ENCODE data around the gene CCDC17.

Gene CCDC17

DNA sequence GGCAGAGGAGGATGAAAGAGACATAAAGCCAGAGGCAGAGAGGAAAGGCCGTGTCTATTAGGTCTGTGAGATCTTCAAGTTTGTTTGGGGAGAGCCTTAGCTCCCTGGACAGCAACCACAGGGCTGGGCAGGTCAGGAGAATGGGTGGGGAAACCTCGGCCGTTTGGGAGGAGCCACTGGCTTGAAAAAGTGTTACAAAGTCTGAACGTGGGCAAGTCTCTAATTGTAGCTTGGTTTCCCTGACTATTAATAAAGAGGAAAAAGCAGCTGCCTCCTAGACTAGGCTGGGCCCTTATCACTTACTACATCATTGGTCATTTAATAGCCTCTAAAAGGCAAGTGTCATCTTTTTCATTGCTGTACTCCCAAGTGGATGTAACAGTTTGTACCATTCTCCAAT is at the start of gene CCDC17:
TSS of gene CCDC17 (minus strand) at position 83 of the 400 bp plus-strand sequence. CDS start 145 bp downstream, outside the sequence.
- DNase-seq = no peak

DNA sequence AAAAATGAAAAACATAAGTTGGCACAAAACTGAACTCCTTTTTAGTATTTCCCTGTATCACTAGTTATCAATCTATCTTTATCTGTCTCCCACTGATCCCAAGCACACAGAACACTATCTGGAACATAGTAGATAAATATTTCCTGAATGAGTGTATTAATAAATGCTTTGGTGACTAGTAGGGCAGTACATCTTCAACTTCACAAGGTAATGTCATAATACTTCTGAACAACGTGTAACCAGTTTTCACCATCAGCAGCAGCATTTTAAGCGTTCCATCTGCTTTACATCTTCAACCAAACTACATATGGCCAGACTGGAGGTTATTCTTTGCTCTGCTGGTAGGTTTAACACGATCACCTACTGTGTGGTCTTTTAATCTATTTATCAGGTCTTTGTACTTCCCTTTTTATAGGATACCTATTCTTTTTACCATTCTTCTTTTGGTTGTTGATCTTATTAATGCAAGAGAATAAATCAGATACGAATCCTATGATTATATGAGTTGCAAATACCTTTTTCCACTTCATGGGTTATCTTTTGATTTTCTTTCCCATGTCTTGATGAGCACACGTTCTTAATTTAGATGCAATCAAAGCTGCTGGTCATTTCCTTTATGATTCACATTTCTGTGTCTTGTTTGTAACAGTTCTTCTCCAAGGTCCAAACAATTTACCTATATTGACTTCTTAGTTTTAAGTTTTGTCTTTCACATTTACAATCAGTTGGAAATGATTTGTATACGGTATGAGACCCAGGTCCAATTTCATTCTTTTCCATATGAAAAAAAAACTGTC is 46.2 kb upstream of the CCDC17 start:
- no peak for DNase-seq

DNA sequence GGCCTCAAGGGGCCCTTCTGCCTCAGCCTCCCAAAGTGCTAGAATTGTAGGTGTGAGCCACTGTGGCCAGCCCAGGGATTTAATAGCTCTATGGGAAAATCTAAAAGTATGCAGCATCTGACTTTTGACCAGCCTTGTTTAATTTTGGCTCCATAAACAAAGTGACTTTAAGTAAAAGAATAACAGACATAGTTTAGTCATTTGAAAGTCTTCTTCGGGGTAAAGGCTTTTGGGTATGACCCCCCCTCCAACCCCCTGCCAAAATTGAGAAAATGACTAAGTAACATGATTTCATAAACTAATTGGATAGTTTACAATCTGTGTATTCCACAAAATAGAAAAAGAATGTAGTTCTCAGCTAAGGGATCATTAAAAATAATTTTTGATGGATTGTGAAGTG is 45.5 kb upstream of the CCDC17 start:
- no peak for DNase-seq

DNA sequence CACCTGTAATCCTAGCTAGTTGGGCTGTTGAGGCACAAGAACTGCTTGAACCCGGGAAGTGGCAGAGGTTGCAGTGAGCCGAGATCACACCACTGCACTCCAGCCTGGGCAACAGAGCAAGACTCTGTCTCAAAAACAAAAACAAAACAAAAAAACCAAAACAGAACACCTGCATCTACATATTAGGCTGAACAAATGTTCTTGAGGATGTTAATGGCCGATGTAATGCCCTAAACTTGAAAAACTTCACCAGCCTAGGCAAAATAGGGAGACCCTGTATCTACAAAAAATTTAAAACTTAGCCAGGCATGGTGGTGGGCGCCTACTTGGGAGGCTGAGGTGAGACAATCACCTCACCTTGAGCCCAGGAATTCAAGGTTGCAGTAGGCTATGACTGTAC is 44.7 kb upstream of the CCDC17 start:
- DNase-seq = no peak

DNA sequence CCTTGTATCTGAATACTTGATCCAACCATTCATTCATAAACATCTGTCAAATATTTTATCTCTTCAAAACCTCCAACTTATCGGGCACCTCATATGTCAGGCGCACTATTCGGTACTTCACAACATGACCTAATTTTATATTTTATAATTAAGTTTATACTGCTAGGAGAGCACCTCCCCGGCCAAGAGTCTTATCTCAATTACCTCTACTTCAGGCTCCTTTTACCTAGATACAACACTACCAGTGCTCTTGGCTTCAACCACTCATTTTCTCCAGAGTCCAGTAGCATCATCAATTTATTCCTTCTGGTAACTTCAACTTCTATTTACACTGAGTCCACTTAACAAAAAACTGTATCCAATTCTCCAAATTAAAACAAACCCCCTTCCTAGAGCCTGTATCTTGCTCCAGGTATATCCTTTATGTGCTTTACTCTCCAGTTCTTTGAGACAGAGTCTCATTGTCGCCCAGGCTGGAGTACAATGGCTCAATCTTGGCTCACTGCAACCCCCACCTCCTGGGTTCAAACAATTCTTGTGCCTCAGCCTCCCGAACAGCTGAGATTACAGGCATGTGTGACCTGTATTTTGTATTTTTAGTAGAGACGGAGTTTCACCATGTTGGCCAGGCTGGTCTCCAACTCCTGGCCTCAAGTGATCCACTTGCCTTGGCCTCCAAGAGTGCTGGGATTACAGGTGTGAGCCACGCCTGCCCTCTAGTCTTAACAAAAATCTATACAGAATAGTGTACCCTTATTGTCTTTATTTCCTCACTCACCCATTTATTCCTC is 43.7 kb upstream of the CCDC17 start:
- DNase-seq = no peak

DNA sequence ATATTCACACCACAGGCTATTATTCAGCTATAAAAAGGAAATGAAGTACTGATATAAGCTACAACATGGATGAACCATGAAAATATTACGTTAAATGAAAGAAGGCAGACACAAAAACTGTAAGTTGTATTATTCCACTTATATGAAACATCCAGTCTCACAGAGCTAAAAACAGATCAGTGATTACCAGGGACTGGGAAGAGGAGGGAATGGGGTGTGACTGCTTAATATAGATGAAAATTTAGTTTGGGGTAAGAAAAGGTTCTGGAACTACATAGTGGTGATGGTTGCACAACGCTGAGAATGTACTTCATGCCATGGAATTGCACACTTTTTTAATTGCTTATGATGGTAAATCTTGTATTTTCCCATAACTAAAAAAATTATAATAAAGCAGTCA is 43.0 kb upstream of the CCDC17 start:
- DNase-seq = no peak

DNA sequence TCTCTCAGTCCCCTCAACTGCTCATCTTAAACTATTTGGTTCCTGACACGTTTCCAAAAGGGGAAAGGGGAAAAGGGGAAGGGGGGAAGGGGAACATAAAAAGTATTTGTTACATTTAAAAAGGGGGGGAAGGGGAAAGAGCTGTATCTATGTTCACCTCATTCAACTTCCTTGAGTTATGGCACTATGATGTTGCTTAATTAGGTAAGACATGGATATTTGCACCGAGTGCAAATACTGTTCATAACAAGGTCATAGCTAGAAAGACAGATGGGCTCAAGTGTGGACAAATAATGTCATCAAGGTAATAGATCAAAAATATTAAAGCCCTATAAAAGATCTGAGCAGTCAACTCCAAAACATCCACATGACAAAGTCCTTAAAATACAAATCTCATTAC is 36.5 kb upstream of the CCDC17 start:
- no peak for DNase-seq

DNA sequence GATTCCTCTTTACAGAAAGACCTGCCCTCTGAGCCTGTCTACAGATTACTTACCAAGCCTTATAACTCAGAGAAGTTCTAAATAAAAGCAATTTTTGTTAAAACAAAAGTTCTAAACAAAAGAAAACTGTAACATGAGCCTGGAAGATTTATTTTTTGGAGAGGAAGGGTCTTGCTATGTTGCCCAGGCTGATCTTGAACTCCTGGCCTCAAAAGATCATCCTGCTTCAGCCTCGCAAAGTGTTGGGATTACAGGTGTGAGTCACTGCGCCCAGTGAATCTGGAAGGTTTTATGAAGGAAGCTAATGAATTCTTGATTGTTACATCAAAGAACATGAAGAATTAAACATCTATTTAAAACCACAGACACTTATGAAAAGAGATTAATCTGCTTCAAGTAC is 35.4 kb upstream of the CCDC17 start:
- no peak for DNase-seq

DNA sequence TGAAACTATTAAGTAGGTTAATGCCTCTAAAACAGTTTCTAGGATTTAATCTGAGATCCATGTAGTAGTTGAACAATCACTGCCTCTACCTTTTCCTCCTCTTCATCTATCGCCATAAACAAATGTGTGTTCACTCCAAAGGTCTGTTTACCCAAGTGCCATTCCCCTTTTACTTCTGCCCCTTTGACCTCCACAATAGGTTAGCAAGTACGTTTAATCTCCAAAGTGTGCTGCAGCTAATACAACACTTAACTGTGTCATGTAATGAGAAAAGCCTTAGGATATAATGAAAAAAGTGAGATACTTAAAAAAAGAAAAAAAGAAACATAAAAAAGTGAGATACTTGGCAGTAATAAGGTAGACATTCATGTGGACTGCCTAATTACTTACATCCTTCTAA is 34.3 kb upstream of the CCDC17 start:
- no peak for DNase-seq

DNA sequence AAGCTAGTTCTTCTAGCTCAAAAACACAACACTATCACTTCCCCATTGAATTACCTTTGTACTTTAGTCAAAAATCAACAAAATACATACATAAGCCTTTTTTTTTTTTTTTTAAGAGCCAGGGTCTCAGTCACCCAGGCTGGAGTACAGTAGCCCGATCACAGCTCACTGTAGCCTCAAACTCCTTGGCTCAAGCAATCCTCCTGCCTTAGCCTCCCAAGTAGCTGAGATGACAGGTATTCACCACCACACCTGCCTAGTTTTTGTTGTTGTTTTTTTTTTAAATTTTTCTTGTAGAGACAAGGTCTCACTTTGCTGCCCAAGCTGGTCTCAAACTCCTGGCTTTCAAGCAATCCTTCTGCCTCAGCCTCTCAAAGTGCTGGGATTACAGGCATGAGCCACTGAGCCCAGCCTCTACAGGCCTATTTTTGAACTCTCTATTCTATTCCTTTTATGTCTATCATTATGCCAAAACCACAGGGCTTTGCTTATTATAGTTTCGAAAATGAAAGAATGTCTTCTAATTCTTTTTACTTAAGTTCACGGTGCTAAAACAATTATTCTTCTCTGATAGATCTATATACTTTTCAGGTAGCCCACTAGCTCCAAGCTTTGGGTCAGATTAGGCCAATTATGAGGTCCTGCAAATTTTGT is 32.8 kb upstream of the CCDC17 start:
- no peak for DNase-seq

DNA sequence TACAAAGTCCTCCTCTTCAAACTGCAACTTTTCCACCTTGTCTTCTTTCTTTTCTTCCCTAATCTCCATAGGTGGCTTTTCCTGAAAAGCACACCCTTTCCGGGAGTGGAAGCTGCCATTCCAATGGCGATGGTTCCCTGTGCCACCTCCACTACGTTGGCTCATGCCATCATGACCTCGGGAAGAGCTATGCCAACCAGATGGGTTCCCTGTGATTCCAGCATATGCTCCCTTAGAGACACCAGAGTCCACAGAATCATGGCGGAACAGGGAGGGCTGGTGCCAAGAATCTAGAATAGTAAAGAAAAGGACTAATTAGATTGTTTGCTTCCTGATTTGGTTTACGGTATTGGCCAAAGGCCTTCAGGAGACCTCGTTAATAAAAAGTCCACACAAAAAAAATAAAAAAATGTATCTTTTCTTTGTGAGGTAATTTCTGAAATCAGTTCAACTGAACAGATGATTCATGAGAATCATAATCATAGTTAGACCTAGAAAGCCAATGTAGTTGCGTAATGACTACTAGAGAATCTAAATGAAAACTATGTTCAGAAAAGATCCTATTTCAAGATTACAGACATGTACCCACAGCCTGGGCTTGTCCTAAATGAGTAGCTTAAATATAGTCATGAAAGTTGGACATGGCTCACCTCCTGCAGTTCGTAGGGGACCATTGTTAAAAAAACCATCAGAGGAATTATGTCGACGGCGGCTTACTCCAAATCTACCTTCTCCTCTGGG is 30.9 kb upstream of the CCDC17 start:
- DNase-seq = no peak

DNA sequence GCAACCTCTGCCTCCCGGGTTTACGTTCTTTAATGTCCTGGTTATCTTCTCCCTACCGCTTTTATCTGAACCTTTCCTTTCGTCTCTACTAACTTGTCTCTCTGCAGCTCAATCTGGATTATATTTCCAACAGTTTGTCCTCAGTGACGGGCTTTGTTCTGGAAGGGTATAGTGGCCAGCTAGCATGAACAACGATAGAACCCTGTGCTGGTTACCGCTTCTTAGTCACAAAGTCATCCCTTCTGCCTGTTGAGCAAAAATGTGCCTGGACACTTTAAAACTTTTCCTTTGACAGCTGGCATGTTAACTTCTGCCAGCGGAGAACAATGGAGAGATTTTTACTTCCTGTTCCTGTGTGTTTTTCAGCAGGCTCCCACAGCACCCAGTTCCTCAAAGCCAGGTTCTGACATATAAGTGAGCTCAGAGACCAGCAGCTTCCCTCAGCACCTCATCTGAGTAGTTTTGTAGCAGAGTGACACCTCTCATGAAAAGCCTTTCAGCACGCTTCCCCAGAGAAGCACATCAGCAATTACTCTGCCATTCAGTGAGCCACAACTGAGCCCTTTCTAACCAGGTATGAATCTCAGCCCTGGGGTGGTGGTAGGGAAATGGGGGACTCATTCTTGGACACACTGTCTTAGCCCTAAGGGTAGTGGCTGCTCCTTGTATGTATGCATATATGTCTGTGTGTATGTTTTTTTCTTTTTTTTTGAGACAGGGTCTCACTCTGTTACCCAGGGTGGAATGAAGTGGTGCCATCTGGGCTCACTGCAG is 23.6 kb upstream of the CCDC17 start:
- DNase-seq = peak; percentile 18

DNA sequence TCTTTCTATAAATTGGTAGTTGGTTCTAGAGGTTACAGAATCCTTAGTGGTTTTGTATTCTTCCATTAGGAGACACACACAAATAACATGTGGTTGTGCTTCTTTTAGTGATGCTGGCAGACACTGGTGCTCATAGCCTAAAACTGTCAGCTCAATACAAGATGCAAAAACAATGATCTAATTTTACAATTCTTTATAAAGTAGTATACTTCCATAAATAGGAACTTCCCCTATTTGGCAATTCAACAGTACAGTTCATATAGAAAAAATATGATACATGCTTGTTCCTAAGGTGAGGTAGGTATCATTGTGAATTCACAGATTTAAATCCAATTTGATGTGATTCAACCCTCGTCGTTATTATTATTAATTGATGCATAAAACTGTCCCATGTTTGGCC is 20.8 kb upstream of the CCDC17 start:
- DNase-seq = no peak

DNA sequence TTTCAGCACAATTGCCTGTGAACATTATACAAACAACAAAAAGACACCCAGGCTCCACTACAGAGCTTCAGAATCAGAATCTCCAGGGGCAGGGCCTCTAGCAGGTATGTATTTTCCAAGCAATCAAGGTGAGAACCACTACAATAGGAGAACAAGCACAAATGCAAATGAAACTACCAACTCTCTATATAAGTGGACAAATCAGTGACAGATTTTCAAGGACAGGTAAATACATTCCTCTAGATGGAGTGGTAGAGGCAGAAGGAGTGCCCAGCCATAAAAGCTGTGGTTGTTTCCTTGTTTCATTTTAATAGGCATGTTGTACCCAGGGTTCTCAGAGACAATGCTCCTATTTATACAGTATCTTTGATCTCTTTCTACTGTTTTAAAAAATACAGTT is 20.1 kb upstream of the CCDC17 start:
- no peak for DNase-seq

DNA sequence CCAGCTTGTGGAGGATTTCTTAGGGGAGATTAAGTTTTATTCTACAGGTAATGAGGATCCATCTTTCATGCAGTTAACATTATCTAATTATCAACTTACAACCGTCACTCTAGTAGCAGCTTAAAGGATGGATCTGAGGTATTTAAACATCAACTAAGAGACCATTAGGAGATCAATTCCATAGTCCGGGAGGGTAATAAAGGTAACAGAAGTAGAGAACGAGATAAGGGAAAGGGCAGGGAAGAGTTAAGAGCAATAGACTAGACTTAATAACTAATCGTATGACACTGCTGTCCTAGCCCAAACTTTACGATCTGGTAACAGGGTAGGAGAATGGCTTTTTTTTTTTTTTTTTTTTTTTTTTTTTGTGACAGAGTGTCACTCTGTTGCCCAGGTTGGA is 19.5 kb upstream of the CCDC17 start:
- no peak for DNase-seq

DNA sequence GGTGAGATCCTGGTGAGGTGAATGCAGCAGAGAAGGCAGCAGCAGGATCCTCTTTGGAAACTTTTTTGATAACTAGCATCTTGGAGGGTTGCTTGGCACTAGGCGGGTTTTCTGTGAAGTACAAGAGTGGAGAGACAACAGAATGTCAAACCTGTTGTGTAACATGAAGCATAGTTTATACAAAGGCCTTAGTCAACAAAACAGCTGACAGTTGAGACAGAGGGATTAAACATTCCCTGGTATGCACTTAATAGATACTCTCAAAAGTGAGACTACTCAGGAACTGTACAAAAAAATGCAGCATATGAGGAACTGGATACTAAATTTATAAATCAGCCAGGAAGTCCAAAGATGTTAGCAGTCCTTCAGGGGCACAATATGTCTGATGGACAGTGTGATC is 16.4 kb upstream of the CCDC17 start:
- no peak for DNase-seq

DNA sequence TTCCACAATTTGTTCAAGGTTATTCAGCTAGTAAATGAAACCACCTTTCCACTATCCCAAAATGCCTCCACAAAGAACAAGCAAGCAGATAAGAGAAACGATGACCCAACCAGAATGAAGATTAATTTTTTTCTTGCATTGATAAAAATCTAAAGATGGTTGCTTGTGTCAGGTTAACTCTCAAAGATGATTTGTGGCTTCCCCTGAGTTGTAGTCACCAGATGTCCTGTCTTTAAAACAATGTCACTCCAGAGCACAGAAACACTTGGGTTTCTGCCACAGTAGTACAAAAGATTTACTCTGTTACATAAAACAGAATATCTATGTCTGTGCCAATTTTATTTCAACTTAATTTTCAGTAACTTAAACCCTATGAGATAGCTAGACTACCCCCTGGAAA is 11.4 kb upstream of the CCDC17 start:
- no peak for DNase-seq

DNA sequence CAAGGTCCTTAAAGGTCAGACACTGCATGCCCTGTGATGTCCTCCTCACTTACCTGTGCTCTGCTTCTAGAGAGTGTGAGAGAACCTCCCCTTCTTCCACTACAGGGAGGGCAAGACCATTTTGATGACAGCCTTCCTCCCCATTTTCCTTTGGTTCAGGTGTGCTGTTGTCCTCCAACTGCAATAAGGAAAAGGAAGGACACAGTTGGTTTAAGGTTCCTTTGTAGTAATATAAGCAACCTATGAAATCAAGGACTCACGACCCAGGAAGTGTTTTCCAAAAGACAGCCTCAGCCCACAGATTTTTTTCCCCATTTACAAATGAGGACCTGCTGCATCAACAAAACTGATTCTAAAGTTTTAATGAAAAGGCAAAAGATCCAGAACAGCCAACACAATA is 6.6 kb upstream of the CCDC17 start:
- DNase-seq = no peak

DNA sequence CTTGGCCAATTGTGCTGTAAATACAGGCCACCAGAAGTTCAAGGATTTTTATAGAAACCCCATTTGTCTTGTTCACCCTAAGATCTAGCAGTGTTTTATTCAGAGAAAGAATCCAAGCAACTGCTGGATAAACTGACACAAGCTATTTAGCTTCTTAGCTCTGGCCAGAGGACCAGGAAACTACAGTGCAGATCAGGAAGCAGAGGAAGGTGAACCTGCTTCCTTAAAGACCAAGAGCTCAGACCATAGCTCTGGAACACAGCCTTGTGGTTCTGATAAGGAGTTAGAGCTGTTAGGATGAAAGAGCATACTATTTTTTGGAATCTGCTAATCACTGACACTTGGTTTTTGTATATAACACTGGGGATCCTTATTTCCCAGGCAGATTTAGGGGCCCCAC is 5.2 kb upstream of the CCDC17 start:
- DNase-seq = no peak

DNA sequence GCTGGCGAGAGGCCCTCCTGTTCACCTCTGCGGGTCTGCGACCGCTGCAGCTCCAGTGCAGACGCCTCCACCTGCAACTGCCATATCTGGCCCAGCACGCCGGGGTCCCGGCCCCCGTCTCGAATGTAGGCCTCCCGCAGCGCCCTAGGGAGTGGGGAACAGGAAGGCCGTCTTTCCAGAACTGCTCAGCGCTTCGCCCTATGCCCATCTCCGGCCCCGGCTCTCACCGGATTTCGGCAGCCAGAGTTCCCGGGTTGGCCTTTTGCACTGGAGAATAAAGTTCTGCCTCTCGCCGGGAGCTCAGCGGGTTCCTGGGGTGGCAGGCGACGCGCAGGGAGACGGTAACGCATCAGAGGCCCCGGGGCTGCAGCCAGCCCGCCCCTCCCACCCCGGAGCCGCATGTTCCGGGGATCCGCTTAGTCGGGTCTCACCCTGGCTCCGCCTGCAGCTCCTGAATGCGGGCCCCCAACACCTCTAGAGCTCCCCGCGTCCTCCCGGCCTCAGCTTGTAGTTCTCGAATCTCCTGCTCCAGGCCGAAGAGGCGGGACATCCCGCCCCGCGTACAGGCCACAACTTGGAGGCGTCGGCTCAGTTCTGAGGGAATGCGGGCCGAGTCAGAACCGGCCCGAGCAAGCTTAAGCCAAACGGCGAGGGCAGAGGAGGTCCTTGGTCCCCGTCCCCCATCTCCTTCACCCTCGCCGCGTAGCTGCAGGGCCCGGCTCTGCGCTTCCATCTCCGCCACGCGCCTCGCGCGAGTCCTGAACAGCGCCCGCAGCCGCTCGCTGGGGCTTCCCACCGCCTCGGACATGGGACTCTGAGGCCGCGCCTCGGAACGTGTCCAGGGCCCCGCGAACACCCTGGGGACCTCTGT is 1.1 kb downstream of the CCDC17 start:
- no peak for DNase-seq

DNA sequence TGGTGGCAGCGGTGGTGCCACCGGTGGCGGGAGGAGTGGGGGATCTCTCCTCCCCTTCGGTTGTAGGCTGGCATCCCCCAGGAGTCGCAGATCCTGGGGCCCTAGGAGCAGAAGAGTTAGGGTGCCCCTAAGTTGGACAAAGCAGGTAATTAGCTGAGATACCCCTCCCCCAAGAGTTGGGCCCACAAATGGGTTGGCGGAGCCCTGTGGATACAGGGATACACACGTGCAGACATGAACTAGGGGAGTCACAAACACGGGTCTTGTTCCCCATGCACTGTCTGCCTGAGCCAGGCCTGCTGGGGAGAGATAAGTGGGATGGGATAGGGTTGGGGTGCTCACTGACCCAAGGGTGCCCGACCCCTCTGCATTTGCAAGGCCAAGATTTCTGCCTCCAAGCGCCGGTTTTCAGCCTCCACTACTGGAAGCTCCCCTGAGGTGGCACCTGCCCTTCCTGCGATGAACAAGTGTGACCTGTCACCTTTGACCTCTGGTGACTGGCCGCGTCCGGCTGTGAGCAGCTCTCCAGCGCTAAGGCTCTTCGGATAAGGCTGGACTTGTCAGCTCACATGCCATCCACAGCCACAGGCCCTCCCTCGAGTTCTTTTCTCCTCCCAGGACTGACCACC is 1.8 kb downstream of the CCDC17 start:
- DNase-seq = no peak
